ENCODE results near the gene SHFL. TPM values are rescaled to one million over a fixed set of nuclear protein-coding genes. Genes with fewer than 3 reads are reported as not detected.

The SHFL gene
- polyA plus RNA-seq, 1 donor from 2014 or later, result 1.2 TPM

DNA sequence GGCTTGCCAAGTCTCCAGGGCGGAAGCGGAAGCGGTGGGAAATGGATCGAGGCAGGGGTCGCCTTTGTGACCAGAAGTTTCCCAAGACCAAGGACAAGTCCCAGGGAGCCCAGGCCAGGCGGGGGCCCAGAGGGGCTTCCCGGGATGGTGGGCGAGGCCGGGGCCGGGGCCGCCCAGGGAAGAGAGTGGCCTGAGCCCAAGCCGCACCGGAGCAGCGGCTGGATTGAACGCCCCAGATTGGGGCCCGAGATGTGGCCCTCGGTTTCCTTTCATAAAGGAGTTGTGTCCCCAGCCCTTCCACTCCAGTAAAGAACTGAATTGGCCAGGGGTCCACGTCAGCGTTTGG lies 24.8 kb downstream of the SHFL start:
- Histone ChIP-seq H3K4me2 (ENCODE audit: low read length) (no peak overlapping the region), H3K4me3 (ENCODE audit: low read length) (no peak overlapping the region), H2AFZ (ENCODE audit: low read depth, low read length) (no peak overlapping the region), H3K9me3 (ENCODE audit: low read length) (no peaks in the 10 kb centered on the region), H3F3A (ENCODE audit: insufficient read depth, low read length, poor library complexity, severe bottlenecking) (no peaks in the 10 kb centered on the region), H3K27ac (ENCODE audit: low read length) (no peak overlapping the region), H3K36me3 (ENCODE audit: insufficient read depth, low read length) (no peaks in the 10 kb centered on the region), H3K9me2 (ENCODE audit: insufficient read depth, low read length) (no peaks in the 10 kb centered on the region), H4K20me1 (ENCODE audit: insufficient read depth) (no peaks in the 10 kb centered on the region), H3K9ac (ENCODE audit: low read length) (no peak overlapping the region), H3K27me3 (ENCODE audit: insufficient read depth, low read depth, low read length) (no peaks in the 10 kb centered on the region), H3K79me2 (replicated peaks; ENCODE audit: insufficient read depth, low read length) (peaks cover 12% of the 10 kb centered on the region)
- TF ChIP-seq EP300 (conservative IDR thresholded peaks at IDR 0.05; ENCODE audit: poor library complexity, severe bottlenecking) (no peak), MXI1 (conservative IDR thresholded peaks at IDR 0.05; ENCODE audit: poor library complexity, severe bottlenecking) (no peak), RAD21 (conservative IDR thresholded peaks at IDR 0.05) (no peak), EZH2 (IDR thresholded peaks at IDR 0.05; ENCODE audit: borderline replicate concordance, insufficient read depth, low read length, poor library complexity, severe bottlenecking) (no peak), SMC3 (conservative IDR thresholded peaks at IDR 0.05; ENCODE audit: poor library complexity) (no peak), POLR2AphosphoS5 (IDR thresholded peaks at IDR 0.05) (no peak), TAF1 (IDR thresholded peaks at IDR 0.05; ENCODE audit: low read depth) (no peak)
- TF ChIP-seq, protein P1, sequence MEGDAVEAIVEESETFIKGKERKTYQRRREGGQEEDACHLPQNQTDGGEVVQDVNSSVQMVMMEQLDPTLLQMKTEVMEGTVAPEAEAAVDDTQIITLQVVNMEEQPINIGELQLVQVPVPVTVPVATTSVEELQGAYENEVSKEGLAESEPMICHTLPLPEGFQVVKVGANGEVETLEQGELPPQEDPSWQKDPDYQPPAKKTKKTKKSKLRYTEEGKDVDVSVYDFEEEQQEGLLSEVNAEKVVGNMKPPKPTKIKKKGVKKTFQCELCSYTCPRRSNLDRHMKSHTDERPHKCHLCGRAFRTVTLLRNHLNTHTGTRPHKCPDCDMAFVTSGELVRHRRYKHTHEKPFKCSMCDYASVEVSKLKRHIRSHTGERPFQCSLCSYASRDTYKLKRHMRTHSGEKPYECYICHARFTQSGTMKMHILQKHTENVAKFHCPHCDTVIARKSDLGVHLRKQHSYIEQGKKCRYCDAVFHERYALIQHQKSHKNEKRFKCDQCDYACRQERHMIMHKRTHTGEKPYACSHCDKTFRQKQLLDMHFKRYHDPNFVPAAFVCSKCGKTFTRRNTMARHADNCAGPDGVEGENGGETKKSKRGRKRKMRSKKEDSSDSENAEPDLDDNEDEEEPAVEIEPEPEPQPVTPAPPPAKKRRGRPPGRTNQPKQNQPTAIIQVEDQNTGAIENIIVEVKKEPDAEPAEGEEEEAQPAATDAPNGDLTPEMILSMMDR (IDR thresholded peaks at IDR 0.05; ENCODE audit: poor library complexity, severe bottlenecking), result no peak
- TF ChIP-seq, protein P2, sequence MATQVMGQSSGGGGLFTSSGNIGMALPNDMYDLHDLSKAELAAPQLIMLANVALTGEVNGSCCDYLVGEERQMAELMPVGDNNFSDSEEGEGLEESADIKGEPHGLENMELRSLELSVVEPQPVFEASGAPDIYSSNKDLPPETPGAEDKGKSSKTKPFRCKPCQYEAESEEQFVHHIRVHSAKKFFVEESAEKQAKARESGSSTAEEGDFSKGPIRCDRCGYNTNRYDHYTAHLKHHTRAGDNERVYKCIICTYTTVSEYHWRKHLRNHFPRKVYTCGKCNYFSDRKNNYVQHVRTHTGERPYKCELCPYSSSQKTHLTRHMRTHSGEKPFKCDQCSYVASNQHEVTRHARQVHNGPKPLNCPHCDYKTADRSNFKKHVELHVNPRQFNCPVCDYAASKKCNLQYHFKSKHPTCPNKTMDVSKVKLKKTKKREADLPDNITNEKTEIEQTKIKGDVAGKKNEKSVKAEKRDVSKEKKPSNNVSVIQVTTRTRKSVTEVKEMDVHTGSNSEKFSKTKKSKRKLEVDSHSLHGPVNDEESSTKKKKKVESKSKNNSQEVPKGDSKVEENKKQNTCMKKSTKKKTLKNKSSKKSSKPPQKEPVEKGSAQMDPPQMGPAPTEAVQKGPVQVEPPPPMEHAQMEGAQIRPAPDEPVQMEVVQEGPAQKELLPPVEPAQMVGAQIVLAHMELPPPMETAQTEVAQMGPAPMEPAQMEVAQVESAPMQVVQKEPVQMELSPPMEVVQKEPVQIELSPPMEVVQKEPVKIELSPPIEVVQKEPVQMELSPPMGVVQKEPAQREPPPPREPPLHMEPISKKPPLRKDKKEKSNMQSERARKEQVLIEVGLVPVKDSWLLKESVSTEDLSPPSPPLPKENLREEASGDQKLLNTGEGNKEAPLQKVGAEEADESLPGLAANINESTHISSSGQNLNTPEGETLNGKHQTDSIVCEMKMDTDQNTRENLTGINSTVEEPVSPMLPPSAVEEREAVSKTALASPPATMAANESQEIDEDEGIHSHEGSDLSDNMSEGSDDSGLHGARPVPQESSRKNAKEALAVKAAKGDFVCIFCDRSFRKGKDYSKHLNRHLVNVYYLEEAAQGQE (IDR thresholded peaks at IDR 0.05; ENCODE audit: borderline replicate concordance), result no peak

DNA sequence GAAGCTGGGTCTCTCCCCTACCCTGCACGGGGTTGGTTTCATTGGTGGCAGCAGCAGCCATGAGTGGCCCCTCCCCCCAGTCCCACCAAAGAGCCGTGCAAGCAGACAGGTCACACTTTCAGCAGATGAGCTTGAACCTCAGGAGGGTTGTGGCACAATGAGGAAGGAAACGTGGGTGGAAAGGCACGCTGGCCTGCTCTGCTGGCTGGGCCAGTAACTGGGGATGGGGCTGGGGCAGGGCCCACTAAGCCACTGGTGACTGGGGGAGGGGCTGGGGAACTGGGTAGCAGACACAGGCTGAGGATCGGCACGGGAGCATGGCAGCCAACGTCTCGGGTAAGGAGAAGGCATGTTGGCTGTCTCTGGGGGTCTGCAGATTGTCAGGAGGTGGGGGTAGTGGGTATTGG lies 25.3 kb downstream of the SHFL start, which contains the start of gene P2RY11:
Gene P2RY11 (plus strand): TSS at position 289 of the 407 bp plus-strand sequence. CDS start 29 bp downstream, at position 318.
- no peaks in the 10 kb centered on the region for H3K9me2 ChIP-seq (ENCODE audit: insufficient read depth, low read length)
- H3K4me3 ChIP-seq (ENCODE audit: low read length), result no peak within 1 kb of the TSS
- no peaks in the 10 kb centered on the region for H3K27me3 ChIP-seq (ENCODE audit: insufficient read depth, low read depth, low read length)
- no peaks in the 10 kb centered on the region for H3F3A ChIP-seq (ENCODE audit: insufficient read depth, low read length, poor library complexity, severe bottlenecking)
- H3K9me3 ChIP-seq (ENCODE audit: low read length), result no peaks in the 10 kb centered on the region
- H3K36me3 ChIP-seq (ENCODE audit: insufficient read depth, low read length), result no peaks in the 10 kb centered on the region
- no peak within 1 kb of the TSS for H3K9ac ChIP-seq (ENCODE audit: low read length)
- TF ChIP-seq EP300 (conservative IDR thresholded peaks at IDR 0.05; ENCODE audit: poor library complexity, severe bottlenecking) (no peak), TAF1 (IDR thresholded peaks at IDR 0.05; ENCODE audit: low read depth) (no peak), RAD21 (conservative IDR thresholded peaks at IDR 0.05) (no peak), MXI1 (conservative IDR thresholded peaks at IDR 0.05; ENCODE audit: poor library complexity, severe bottlenecking) (no peak), SMC3 (conservative IDR thresholded peaks at IDR 0.05; ENCODE audit: poor library complexity) (no peak), EZH2 (IDR thresholded peaks at IDR 0.05; ENCODE audit: borderline replicate concordance, insufficient read depth, low read length, poor library complexity, severe bottlenecking) (no peak), POLR2AphosphoS5 (IDR thresholded peaks at IDR 0.05) (no peak)
- TF ChIP-seq, protein P1 (IDR thresholded peaks at IDR 0.05; ENCODE audit: poor library complexity, severe bottlenecking), result no peak
- TF ChIP-seq, protein P2 (IDR thresholded peaks at IDR 0.05; ENCODE audit: borderline replicate concordance), result no peak
- no peak within 1 kb of the TSS for H3K27ac ChIP-seq (ENCODE audit: low read length)
- peaks cover 12% of the 10 kb centered on the region for H3K79me2 ChIP-seq (replicated peaks; ENCODE audit: insufficient read depth, low read length)
- H2AFZ ChIP-seq (ENCODE audit: low read depth, low read length), result no peak within 1 kb of the TSS
- H4K20me1 ChIP-seq (ENCODE audit: insufficient read depth), result no peaks in the 10 kb centered on the region
- H3K4me2 ChIP-seq (ENCODE audit: low read length), result no peak within 1 kb of the TSS

Data from neural cell (in vitro differentiated cells).